GM23338 (cell line): ENCODE results near the gene IQCK. TPM values are rescaled to one million over a fixed set of nuclear protein-coding genes. Genes with fewer than 3 reads are reported as not detected.

Experiments used
- CREB1 ChIP-seq: fragments of 250-450 bp; sonication (Bioruptor Pico); IDR thresholded peaks from 2 replicates; pipeline ENCODE4 v1.5.0; 2020; ENCODE audit warnings: low read depth, mild to moderate bottlenecking, moderate library complexity
- ETS1 ChIP-seq: IDR thresholded peaks from 2 replicates; pipeline ENCODE4 v1.6.1; 2016; ENCODE audit warnings: antibody characterized with exemption
- REST ChIP-seq: IDR thresholded peaks from one replicate; pipeline ENCODE4 v1.6.1; 2018; ENCODE audit warnings: antibody characterized with exemption; ENCODE audit not compliant: unreplicated experiment
- ZNF114 ChIP-seq: fragments of 250-450 bp; sonication (Bioruptor Pico); IDR thresholded peaks from 2 replicates; pipeline ENCODE4 v1.5.0; 2020; ENCODE audit warnings: mild to moderate bottlenecking, moderate library complexity
- polyA plus RNA-seq: library from polyadenylated mRNA; unstranded; fragments of >200 nt; fragmentation: Nextera tagmentation; extraction: Ambion mirVana; gene quantifications from 2 replicates; pipeline ENCODE4 v1.2.1, GENCODE V29; 2016
- total RNA-seq: library from RNA; depleted of rRNA; stranded (reverse); fragments of >200 nt; shearing (Covaris generic); gene quantifications from 2 replicates; pipeline ENCODE4 v1.2.3, GENCODE V29; 2014
- TF ChIP-seq, protein P1 (sequence below): fragments of 250-450 bp; sonication (Bioruptor Pico); IDR thresholded peaks from 2 replicates; pipeline ENCODE4 v1.5.0; 2020; ENCODE audit warnings: mild to moderate bottlenecking, moderate library complexity

The IQCK gene
- total and polyA plus RNA-seq, 2 experiments from 2014 or later = 7.6 to 10.0 TPM

- TF ChIP-seq, protein P1, sequence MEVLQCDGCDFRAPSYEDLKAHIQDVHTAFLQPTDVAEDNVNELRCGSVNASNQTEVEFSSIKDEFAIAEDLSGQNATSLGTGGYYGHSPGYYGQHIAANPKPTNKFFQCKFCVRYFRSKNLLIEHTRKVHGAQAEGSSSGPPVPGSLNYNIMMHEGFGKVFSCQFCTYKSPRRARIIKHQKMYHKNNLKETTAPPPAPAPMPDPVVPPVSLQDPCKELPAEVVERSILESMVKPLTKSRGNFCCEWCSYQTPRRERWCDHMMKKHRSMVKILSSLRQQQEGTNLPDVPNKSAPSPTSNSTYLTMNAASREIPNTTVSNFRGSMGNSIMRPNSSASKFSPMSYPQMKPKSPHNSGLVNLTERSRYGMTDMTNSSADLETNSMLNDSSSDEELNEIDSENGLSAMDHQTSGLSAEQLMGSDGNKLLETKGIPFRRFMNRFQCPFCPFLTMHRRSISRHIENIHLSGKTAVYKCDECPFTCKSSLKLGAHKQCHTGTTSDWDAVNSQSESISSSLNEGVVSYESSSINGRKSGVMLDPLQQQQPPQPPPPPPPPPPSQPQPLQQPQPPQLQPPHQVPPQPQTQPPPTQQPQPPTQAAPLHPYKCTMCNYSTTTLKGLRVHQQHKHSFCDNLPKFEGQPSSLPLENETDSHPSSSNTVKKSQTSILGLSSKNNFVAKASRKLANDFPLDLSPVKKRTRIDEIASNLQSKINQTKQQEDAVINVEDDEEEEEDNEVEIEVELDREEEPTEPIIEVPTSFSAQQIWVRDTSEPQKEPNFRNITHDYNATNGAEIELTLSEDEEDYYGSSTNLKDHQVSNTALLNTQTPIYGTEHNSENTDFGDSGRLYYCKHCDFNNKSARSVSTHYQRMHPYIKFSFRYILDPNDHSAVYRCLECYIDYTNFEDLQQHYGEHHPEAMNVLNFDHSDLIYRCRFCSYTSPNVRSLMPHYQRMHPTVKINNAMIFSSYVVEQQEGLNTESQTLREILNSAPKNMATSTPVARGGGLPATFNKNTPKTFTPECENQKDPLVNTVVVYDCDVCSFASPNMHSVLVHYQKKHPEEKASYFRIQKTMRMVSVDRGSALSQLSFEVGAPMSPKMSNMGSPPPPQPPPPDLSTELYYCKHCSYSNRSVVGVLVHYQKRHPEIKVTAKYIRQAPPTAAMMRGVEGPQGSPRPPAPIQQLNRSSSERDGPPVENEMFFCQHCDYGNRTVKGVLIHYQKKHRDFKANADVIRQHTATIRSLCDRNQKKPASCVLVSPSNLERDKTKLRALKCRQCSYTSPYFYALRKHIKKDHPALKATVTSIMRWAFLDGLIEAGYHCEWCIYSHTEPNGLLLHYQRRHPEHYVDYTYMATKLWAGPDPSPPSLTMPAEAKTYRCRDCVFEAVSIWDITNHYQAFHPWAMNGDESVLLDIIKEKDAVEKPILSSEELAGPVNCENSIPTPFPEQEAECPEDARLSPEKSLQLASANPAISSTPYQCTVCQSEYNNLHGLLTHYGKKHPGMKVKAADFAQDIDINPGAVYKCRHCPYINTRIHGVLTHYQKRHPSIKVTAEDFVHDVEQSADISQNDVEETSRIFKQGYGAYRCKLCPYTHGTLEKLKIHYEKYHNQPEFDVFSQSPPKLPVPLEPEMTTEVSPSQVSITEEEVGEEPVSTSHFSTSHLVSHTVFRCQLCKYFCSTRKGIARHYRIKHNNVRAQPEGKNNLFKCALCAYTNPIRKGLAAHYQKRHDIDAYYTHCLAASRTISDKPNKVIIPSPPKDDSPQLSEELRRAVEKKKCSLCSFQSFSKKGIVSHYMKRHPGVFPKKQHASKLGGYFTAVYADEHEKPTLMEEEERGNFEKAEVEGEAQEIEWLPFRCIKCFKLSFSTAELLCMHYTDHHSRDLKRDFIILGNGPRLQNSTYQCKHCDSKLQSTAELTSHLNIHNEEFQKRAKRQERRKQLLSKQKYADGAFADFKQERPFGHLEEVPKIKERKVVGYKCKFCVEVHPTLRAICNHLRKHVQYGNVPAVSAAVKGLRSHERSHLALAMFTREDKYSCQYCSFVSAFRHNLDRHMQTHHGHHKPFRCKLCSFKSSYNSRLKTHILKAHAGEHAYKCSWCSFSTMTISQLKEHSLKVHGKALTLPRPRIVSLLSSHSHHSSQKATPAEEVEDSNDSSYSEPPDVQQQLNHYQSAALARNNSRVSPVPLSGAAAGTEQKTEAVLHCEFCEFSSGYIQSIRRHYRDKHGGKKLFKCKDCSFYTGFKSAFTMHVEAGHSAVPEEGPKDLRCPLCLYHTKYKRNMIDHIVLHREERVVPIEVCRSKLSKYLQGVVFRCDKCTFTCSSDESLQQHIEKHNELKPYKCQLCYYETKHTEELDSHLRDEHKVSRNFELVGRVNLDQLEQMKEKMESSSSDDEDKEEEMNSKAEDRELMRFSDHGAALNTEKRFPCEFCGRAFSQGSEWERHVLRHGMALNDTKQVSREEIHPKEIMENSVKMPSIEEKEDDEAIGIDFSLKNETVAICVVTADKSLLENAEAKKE = no peak
- TF ChIP-seq ETS1 (no peak), ZNF114 (CRISPR knock-in tag) (no peak), CREB1 (no peak), REST (no peak)
These were observed 14.7 kb upstream of the IQCK start (continued) for GRCh38 chr16:19703172-19703889.
